K562 (cell line): ENCODE results near the gene ADSS2. TPM values are rescaled to one million over a fixed set of nuclear protein-coding genes. Genes with fewer than 3 reads are reported as not detected.

Experiments used
- ETS2 ChIP-seq: IDR thresholded peaks from 2 replicates; pipeline ENCODE4 v1.6.1; 2016; ENCODE audit warnings: borderline replicate concordance, missing genetic modification characterization, mild to moderate bottlenecking, moderate library complexity, missing compliant biosample characterization; ENCODE audit not compliant: poor library complexity, severe bottlenecking
- HNRNPK ChIP-seq: fragments of 200-400 bp; formaldehyde crosslinking; IDR thresholded peaks from one replicate; pipeline ENCODE4 v1.6.1; 2018; ENCODE audit warnings: mild to moderate bottlenecking, low read depth, low read length; ENCODE audit not compliant: poor library complexity, severe bottlenecking
- KDM4B ChIP-seq, 2 experiments: fragments of 450-650 bp in 1 of 2; sonication (generic) in 1 of 2; IDR thresholded peaks; 2 replicates each; pipeline ENCODE4 v1.6.1; 2016 to 2017; ENCODE audit warnings: borderline replicate concordance in 2 of 2, antibody characterized with exemption in 1 of 2, low read depth in 1 of 2, mild to moderate bottlenecking in 1 of 2
- MAFG ChIP-seq: fragments of 450-650 bp; conservative IDR thresholded peaks from 2 replicates; pipeline ENCODE4 v1.6.1; 2016; ENCODE audit warnings: missing genetic modification characterization, missing compliant biosample characterization
- MEIS2 ChIP-seq: fragments of 450-650 bp; IDR thresholded peaks from 2 replicates; pipeline ENCODE4 v1.6.1; 2014; ENCODE audit warnings: mild to moderate bottlenecking; ENCODE audit not compliant: partially characterized antibody
- NR2C2 ChIP-seq, 2 experiments: fragments of 200-800 bp in 1 of 2; sonication (Bioruptor generic) in 1 of 2; sonication (generic) in 1 of 2; formaldehyde crosslinking in 1 of 2; IDR thresholded peaks; 2 replicates each; pipeline versions ENCODE4 v1.6.1 to v1.8.0; 2016 to 2022; ENCODE audit warnings: mild to moderate bottlenecking in 1 of 2, missing compliant biosample characterization in 1 of 2, missing genetic modification characterization in 1 of 2, missing genetic modification reagents in 1 of 2
- NR2F6 ChIP-seq: fragments of 450-650 bp; formaldehyde crosslinking; IDR thresholded peaks from 2 replicates; pipeline ENCODE4 v1.4.0; 2020; ENCODE audit warnings: mild to moderate bottlenecking
- PCBP1 ChIP-seq: fragments of 200-400 bp; formaldehyde crosslinking; IDR thresholded peaks from 2 replicates; pipeline ENCODE4 v1.6.1; 2018; ENCODE audit warnings: mild to moderate bottlenecking, low read depth, low read length; ENCODE audit not compliant: poor library complexity, severe bottlenecking
- RBM39 ChIP-seq: fragments of 200-400 bp; formaldehyde crosslinking; optimal IDR thresholded peaks from 2 replicates; pipeline ENCODE3; 2018; ENCODE audit warnings: low read depth, low read length
- SMAD1 ChIP-seq: fragments of 150-350 bp; IDR thresholded peaks from 2 replicates; pipeline ENCODE4 v1.6.1; 2014; ENCODE audit warnings: low read length, low read depth; ENCODE audit not compliant: partially characterized antibody
- TAF1 ChIP-seq: IDR thresholded peaks from 2 replicates; pipeline ENCODE4 v1.6.1; 2011; ENCODE audit warnings: mild to moderate bottlenecking, low read length, moderate library complexity; ENCODE audit not compliant: insufficient read depth, control insufficient read depth, severe bottlenecking; ENCODE audit errors: extremely low read depth
- TBL1XR1 ChIP-seq, 2 experiments: IDR thresholded peaks; 2 replicates each; pipeline ENCODE4 v1.6.1; 2012; ENCODE audit warnings: improper control_type of control experiment in 2 of 2, low read length in 2 of 2, mild to moderate bottlenecking in 1 of 2
- TRIM28 ChIP-seq: fragments of 450-650 bp; IDR thresholded peaks from 2 replicates; pipeline ENCODE4 v1.6.1; 2017
- ZNF124 ChIP-seq: sonication (generic); formaldehyde crosslinking; IDR thresholded peaks from 2 replicates; pipeline ENCODE4 v1.8.1; 2022; ENCODE audit warnings: missing genetic modification reagents
- ZNF696 ChIP-seq: fragments of 250-450 bp; sonication (Bioruptor Pico); conservative IDR thresholded peaks from 2 replicates; pipeline ENCODE4 v1.4.0; 2020; ENCODE audit warnings: mild to moderate bottlenecking, moderate library complexity
- polyA plus RNA-seq, 8 experiments: library from polyadenylated mRNA; depleted of rRNA in 4 of 8; stranded (reverse) in 5 of 8; unstranded in 3 of 8; fragments of >200 nt; fragmentation: Nextera tagmentation in 2 of 8; fragmentation: Illumina TruSeq in 1 of 8; extraction: Ambion mirVana in 2 of 8; extraction: Trizol in 1 of 8; gene quantifications; 2 replicates each; pipeline versions ENCODE4 v1.2.1 to v1.2.3, GENCODE V29; 2011 to 2014; ENCODE audit warnings: inconsistent platforms in 1 of 8, missing spikeins in 1 of 8
- total RNA-seq, 7 experiments: library from RNA; depleted of rRNA in 6 of 7; stranded (reverse); fragments of >200 nt in 6 of 7; fragmentation: Illumina TruSeq in 2 of 7; extraction: Trizol in 2 of 7; gene quantifications; 2 replicates each; pipeline versions ENCODE4 v1.2.1 to v1.2.3, GENCODE V29; 2011 to 2021; ENCODE audit warnings: low replicate concordance in 1 of 7
- TF ChIP-seq, protein P1 (sequence below), 3 experiments: IDR thresholded peaks in 2 of 3; conservative IDR thresholded peaks in 1 of 3; 2 replicates each; pipeline ENCODE4 v1.5.1; 2011 to 2012; ENCODE audit warnings: low read length in 3 of 3, mild to moderate bottlenecking in 3 of 3, control low read depth in 2 of 3, improper control_type of control experiment in 1 of 3, inconsistent platforms in 1 of 3, low read depth in 1 of 3, mixed read lengths in 1 of 3, moderate library complexity in 1 of 3; ENCODE audit not compliant: insufficient read depth in 2 of 3
- TF ChIP-seq, protein P2 (sequence below): fragments of 450-650 bp; formaldehyde crosslinking; IDR thresholded peaks from 2 replicates; pipeline ENCODE4 v1.4.0; 2020; ENCODE audit warnings: mild to moderate bottlenecking, moderate library complexity
- TF ChIP-seq, protein P3 (sequence below): fragments of 150-350 bp; IDR thresholded peaks from 2 replicates; pipeline ENCODE4 v1.6.1; 2014; ENCODE audit warnings: low read depth, mild to moderate bottlenecking, low read length, borderline replicate concordance

ADSS2 gene
- total and polyA plus RNA-seq, 9 of the 15 experiments (the other 6 are each of a cell fraction or from before 2014, with no cell fraction given), result 8.8 to 63.8 (median 59.4) TPM

DNA sequence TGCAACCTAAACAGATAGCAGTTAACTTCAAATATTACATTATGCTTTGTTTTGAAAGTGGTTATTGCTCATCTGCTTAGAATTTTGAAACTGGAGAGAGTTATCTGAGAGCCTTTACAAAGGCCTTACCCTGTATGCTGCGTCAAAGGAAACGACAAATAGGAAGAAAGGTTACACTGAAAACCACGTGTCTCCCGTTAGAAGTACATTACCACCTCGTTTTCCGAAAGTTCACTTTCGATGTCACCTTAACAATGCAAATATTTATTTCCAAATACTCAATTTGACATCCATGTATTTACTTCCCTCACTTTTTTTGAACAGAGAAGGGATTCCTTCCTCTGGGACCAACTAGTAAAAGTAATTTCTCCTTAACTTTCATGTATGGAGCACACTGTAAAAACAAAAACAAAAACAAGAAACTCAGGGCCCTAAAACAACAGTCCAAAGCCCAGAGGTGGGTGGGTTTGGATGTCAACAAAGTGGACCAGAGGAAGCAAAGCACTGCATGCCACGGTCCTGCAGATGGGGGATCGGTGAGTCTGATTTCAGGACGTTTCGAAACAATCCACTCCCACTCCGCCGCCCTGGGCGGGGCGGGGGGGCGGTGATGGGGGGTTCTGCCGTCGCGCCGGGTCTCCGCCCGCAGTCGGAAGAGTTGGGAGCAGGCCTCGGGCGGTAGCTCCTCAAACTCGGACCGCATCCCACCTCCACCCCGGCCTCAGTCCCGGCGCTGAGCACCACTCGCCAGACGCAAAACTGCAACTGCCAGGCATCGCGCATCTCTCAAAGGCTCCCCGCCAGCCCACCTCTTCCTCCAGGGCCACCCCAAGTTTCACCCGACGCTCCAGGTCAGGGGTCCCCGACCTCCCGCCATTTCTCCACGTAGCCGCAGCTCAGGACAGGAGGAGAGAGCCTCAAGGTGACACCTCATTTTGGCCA is 841 bp downstream of the ADSS2 start (continued):
- TF ChIP-seq, protein P1, sequence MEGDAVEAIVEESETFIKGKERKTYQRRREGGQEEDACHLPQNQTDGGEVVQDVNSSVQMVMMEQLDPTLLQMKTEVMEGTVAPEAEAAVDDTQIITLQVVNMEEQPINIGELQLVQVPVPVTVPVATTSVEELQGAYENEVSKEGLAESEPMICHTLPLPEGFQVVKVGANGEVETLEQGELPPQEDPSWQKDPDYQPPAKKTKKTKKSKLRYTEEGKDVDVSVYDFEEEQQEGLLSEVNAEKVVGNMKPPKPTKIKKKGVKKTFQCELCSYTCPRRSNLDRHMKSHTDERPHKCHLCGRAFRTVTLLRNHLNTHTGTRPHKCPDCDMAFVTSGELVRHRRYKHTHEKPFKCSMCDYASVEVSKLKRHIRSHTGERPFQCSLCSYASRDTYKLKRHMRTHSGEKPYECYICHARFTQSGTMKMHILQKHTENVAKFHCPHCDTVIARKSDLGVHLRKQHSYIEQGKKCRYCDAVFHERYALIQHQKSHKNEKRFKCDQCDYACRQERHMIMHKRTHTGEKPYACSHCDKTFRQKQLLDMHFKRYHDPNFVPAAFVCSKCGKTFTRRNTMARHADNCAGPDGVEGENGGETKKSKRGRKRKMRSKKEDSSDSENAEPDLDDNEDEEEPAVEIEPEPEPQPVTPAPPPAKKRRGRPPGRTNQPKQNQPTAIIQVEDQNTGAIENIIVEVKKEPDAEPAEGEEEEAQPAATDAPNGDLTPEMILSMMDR (IDR thresholded peaks at IDR 0.05 in 2 of 3, conservative IDR thresholded peaks at IDR 0.05 in 1 of 3; ENCODE audit: insufficient read depth in 2 of 3, low read depth in 1 of 3, low read length in 3 of 3), result no peak
- TF ChIP-seq RBM39 (no peak), TAF1 (peak; percentile 24), NR2C2 (CRISPR knock-in tag; IDR thresholded peaks at IDR 0.05) (no peak), NR2C2 (tag; IDR thresholded peaks at IDR 0.05) (no peak; the same call in 1 of the 2 replicates), SMAD1 (no peak), TBL1XR1 (IDR thresholded peaks at IDR 0.05; ENCODE audit: low read length in 2 of 2) (no peak), ETS2 (no peak), NR2F6 (CRISPR knock-in tag) (no peak), ZNF696 (CRISPR knock-in tag) (no peak), HNRNPK (no peak), MAFG (tag) (no peak), PCBP1 (peak; percentile 27), KDM4B (IDR thresholded peaks at IDR 0.05; ENCODE audit: borderline replicate concordance in 2 of 2, low read depth in 1 of 2) (peak in 1 of 2 experiments; percentile 45; a peak in 1 of 4 replicates), ZNF124 (no peak), MEIS2 (no peak), TRIM28 (no peak)
- TF ChIP-seq, protein P2, sequence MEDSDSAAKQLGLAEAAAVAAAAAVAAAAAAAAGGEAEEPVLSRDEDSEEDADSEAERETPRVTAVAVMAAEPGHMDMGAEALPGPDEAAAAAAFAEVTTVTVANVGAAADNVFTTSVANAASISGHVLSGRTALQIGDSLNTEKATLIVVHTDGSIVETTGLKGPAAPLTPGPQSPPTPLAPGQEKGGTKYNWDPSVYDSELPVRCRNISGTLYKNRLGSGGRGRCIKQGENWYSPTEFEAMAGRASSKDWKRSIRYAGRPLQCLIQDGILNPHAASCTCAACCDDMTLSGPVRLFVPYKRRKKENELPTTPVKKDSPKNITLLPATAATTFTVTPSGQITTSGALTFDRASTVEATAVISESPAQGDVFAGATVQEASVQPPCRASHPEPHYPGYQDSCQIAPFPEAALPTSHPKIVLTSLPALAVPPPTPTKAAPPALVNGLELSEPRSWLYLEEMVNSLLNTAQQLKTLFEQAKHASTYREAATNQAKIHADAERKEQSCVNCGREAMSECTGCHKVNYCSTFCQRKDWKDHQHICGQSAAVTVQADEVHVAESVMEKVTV (CRISPR knock-in tag), result 0 out of 2 replicates have a peak, but pooled peaks have one; percentile 4
- TF ChIP-seq, protein P3, sequence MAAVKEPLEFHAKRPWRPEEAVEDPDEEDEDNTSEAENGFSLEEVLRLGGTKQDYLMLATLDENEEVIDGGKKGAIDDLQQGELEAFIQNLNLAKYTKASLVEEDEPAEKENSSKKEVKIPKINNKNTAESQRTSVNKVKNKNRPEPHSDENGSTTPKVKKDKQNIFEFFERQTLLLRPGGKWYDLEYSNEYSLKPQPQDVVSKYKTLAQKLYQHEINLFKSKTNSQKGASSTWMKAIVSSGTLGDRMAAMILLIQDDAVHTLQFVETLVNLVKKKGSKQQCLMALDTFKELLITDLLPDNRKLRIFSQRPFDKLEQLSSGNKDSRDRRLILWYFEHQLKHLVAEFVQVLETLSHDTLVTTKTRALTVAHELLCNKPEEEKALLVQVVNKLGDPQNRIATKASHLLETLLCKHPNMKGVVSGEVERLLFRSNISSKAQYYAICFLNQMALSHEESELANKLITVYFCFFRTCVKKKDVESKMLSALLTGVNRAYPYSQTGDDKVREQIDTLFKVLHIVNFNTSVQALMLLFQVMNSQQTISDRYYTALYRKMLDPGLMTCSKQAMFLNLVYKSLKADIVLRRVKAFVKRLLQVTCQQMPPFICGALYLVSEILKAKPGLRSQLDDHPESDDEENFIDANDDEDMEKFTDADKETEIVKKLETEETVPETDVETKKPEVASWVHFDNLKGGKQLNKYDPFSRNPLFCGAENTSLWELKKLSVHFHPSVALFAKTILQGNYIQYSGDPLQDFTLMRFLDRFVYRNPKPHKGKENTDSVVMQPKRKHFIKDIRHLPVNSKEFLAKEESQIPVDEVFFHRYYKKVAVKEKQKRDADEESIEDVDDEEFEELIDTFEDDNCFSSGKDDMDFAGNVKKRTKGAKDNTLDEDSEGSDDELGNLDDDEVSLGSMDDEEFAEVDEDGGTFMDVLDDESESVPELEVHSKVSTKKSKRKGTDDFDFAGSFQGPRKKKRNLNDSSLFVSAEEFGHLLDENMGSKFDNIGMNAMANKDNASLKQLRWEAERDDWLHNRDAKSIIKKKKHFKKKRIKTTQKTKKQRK, result no peak
